HuH-7.5 (cell line): Measurements from ENCODE around the gene PIPOX.

ENCODE experiments used
- DNase-seq: peaks from one replicate; pipeline ENCODE4 v3.0.0; 2011; ENCODE audit warnings: low spot score

PIPOX gene

DNA sequence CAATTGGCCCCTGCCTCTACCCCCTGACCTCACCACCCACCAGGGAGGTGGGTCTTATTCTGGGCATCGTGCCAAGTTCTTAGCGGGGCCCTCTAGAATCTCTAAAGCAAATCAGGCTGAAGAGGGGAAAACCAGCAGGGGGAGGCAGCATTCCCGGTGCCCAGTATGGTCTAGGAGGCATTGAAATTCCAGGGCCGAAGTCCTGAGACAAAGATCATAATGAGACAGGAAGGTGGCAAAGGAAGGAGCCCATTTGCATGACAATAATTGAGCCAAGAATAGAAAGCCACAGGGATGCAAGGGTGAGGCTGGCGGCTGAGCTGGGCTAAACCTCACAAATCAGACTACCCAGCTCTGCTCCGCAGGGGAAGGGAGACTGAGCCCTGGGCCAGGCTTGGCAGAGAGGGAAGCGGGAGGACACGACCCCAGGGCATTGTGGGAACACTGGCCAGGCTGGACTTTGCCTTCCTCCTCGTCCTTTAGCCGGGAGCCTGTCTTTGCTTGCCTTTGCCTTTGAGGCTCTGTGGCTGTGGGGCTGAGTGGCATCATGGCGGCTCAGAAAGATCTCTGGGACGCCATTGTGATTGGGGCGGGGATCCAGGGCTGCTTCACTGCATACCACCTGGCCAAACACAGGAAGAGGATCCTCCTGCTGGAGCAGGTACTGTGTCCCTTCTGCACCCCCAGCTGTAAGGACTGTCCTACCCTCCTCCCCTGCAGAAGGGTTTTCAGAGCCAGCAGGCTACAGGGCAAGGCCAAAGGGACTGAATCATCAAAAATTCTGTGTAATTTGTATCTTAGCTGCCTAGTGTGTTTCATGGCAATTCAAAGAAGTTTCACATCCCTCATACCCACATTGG is at the start of gene PIPOX:
TSS of gene PIPOX (plus strand) at position 463 of the 860 bp plus-strand sequence. CDS start at position 548, 85 bp downstream.
- DNase-seq: peak; percentile 37

- no peak for DNase-seq
Measured at GRCh38 chr17:28993645-28994426, 49.1 kb upstream of the PIPOX start.

DNA sequence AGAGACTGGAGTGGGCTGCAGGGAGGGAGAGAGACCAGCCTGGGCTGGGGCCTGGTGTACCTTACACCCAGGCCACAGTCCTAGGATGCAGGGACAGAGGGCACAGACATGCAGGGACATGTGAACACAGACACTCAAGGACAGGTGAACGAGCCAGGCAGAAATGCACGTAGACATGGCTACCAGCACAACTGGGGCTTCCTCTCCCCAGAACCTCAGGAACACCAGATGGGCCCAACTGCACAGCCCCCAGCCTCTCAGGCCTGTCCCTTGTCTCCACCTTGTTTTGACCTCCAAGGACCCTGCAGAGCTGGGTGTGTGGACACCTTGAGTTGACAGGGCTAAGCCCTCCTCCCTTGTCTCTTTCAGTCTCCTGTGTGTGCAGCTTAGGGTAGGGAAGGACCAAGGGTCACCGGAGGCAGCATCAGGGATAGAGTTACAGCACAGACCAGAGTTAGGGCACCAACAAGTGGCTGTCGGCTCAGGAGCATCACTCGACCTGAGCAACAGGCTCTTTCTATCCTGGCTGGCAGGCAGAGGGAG is 46.3 kb upstream of the PIPOX start:
- no peak for DNase-seq

DNA sequence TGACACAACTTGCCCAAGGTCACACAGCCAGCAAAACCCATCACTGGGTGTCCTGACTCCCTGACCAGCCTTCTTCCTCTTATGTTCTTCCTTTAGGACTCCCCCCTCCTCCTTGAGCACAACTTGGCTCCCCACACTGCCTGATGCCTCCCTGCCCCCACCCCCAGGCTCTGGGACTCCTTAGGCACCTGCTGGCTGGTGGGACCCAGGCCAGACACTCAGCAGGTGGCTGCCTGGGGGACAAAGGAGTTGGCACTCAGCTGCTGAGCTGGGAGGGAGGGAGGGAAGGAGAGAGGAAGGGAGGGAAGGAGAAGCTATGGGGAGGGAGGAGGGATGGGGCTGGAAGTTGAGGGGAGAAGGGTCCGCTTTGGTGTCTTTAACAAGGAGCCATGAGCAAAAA is 45.1 kb upstream of the PIPOX start:
- no peak for DNase-seq

DNA sequence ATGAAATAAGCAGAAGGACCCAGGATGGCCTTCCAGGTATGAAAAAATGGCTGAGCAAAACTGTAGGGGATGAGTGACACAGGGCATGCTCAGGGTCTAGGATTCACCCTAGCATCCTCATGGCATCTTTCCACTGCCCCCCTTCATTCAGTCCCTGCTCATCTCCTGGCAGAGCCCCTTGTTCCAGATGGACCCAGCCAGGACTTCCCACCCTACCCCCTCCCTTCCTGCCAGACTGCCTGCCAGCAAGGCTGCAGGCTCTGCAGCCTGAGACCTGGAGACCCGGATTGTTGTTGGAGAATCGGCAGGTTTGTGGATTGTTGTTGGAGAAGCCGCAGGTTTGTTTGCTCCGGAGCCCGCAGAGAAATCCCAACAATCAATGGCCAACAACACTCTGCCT is 43.7 kb upstream of the PIPOX start:
- DNase-seq: no peak

- DNase-seq: no peak
Measured at GRCh38 chr17:29000973-29001372, 42.0 kb upstream of the PIPOX start.

DNA sequence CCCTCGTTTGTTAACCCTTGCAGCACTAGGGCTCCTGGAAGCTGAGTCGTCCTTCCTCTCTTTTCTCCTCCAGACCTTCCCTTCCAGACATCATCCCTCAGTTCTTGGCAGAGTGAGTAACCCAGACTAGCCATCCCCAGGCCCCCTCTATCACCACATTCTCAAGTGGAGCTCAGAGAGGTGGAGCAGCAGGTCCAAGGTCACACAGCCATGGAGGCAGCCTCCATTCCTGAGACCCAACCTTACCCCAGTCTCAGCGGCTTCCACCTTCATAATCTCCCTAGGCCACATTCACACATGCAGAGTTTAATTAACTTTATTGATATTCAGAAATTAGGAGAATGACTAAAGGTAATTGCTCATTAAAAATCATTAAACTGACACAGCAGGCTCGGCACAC is 40.1 kb upstream of the PIPOX start:
- DNase-seq: no peak

GRCh38 chr17:29003289-29003688 is 39.7 kb upstream of the PIPOX start:
- DNase-seq: no peak

DNA sequence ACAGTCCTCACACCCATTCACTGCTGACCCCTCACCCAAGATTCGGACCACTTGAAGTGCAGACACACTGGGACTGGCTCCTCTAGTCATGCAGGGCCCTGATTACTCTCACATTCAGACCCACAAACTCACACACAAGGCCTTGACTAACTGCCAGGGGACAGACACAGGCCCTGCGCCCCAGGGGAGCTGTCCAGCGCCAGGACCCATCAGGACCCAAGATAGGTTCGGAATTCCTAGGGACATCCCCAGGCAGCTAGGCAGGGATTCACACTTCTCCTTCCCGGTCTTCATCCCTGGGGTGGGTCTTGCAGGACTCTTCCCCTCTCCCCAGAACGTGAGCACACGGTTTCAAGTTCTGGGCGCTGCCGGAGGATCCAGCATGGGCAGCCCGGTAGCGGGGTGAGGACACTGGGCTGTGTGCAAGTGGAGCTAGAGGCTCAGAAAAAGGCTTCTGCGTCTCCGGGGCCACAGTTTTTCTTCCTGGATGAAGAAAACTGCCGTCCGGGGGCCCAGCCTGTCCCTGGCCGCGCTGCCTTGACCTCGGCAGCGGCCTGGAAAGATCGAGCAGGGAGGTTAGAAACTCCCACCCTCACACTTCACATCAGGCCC is 38.8 kb upstream of the PIPOX start:
- no peak for DNase-seq

GRCh38 chr17:29005936-29006511 is 36.9 kb upstream of the PIPOX start, which contains the start of gene SEZ6:
Gene SEZ6, minus strand, starts transcription at chr17:29006033. Its CDS starts 164 bp downstream, at chr17:29005869.
- peak; percentile 92 for DNase-seq

DNA sequence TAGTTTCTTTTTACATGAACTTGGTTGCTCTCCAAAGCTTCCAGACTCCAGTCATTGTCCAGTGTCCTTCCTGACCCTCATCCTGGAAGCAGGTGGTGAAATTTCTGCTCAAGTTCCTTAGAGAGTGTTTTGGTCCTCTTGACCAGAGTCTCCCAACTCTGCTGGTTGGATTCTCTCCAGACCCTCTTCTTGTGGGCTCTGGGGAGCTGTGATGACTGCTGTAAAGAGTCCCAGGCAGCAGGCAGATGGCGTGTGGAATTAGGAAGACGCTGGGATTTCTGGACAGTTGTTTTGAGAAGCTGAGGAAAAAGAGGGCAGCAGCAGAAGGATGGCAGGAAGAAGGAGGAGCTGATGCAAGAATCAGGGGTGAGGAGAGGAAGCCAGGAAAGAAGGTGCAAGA is 35.5 kb upstream of the PIPOX start:
- no peak for DNase-seq

GRCh38 chr17:29007860-29008455 is 35.0 kb upstream of the PIPOX start:
- DNase-seq: no peak

DNA sequence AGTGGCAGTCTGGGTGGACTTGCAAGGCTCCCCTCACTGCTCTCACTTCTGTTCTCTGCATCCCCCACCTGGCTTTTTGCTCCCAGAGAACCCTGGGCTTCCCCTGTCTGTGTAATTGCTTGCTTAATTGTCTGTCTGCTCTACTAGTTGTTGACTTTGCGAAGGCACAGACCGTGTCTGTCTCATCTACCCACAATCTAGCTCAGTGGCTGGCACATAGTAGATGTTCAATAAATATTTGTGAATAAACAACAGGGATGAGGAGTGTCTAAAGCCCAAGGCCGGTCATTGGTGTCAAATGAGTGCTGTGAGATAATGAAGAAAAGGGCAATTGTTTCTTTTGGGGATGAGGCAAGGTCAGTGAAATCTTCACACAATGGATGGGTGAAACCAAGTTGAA is 34.4 kb upstream of the PIPOX start:
- DNase-seq: no peak

- no peak for DNase-seq
Measured at GRCh38 chr17:29010129-29010528, 32.8 kb upstream of the PIPOX start.

DNA sequence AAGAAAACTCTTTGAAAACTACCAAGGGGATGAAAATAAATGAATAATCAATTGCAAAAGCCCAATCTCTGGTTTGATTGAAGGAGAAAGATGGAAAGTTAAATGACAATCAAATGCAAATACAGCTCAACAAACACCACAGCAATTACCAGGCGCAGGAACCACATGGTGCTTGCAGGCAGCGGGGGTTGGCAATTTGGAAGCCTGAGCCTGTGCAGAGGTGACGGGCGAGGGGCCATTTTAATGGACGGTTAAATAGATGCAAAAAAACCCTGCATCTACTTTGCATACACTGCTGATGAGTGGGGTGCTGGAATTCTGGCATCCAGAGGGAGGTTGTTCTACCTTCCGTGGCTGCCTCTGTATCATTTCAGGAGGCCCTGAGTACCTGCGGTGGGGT is 32.4 kb upstream of the PIPOX start:
- DNase-seq: no peak

- no peak for DNase-seq
Measured at GRCh38 chr17:29012535-29012934, 30.4 kb upstream of the PIPOX start.

DNA sequence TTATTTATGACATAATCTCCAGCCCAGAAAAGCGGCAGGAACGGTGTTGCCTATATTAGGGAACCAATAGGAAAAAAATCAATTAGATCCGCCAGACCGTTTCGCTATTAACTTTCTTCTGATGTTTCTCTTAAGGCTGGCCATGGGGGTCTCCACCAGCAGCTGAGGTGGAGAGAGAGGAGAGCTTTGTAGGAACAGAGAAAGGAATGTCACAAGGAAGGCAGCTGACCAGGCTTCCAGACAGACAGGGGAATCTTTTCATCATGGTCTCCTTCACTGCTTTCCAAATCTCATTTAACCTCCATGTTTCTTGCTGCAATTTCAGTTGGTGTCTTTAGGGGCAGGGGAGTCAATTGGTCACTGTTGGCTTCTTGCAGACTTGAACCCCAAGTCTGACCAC is 28.2 kb upstream of the PIPOX start:
- no peak for DNase-seq

DNA sequence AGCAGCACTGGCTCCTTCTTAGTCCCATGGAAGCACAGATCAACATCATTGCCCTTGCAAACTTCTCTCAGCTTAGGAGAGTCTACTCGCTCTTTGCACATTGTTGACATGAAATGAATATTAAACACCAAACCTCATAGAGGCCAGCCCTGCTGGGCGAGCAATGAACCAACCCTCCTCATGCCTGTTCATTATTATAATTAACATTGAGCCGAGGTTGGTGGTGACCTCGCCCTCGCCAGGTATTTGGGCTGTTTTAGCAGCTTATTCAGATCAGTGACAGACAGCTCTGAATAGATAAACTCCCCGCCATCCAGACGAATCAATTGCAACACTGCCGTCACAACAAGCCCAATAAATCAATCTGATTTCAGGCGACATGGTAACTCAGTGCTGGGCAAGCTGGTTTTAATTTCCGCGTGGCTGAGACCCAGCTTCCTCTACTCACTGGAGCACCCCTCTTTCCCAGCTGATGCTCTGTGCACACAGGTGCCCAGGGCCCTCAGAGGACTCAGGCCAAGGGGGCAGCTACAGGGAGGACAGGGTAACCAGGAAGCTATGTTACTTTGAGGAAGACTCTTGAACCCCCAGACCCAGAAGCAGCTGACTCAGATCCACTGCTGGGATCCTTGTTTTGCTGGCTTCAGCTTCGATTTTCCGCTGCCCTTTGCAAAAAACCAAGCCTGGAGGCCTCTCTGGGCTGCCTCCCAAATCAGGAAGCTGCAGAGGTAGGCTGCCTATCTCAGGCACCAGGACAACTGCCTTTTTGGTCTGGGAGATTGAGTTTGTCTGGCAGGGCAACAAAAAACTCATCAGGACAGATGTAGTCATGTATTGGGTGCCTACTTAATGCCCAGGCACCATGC is 26.4 kb upstream of the PIPOX start:
- no peak for DNase-seq

DNA sequence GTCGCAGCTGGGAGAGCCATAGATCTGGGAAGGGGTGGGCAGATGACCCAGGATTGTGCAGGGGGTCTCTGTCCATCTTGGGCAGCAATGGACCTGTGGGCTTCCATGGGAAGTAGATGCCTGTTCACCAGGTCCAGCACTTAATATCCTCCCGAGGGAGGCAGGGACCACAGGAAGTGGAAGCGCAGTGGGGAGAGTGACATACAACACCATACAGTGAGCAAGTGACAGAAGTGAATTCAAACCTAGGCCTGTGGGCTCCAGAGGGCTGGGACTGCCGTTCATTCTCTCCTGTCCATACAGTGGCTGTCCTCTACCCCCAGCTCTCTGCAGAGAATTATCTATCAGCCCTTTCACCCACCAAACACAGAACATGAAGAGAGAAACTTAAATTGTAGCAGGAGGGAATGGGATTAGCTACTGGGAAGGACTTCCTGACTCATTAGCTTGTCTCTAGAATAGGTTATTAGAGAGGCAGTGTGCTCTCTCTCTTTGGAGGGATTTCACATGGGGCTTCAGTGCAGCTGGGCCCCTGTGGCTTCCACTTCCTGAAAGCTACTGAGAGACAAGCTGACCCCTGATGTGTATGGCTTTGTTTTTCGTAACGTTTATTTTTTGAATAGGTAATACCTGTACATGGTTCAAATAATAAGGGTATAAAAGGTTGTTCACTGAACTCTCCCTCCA is 24.0 kb upstream of the PIPOX start:
- no peak for DNase-seq
